Body of pancreas (tissue), 4 donors: Measurements from ENCODE around the gene PTGER3. TPM values are rescaled to one million over a fixed set of nuclear protein-coding genes. Genes with fewer than 3 reads are reported as not detected.

Experiments
- ATAC-seq: fragments of 150-250 bp; one replicate; pipeline ENCODE4 v1.9.1; 2016
- DNase-seq, 4 donors: peaks; one replicate each; pipeline ENCODE4 v3.0.0-alpha.2; 2019
- H3K27ac ChIP-seq, 4 donors: fragments of 200-600 bp; sonication (generic); 1 replicate in 3 of 4; 2 replicates in 1 of 4; pipeline versions ENCODE4 v1.5.1 to v1.6.1; 2016 to 2019; ENCODE audit warnings: mild to moderate bottlenecking in 1 of 4, mixed read lengths in 1 of 4, moderate library complexity in 1 of 4
- H3K27me3 ChIP-seq, 2 donors: fragments of 200-600 bp; sonication (generic); one replicate each; pipeline ENCODE4 v1.6.0; 2016; ENCODE audit warnings: mild to moderate bottlenecking in 1 of 2
- H3K36me3 ChIP-seq, 2 donors: fragments of 200-600 bp; sonication (generic); replicated peaks in 1 of 2; 2 replicates each; pipeline ENCODE4 v1.5.1; 2016; ENCODE audit warnings: low read depth in 2 of 2; ENCODE audit not compliant: insufficient read depth in 1 of 2
- H3K4me1 ChIP-seq: fragments of 200-600 bp; sonication (generic); one replicate; pipeline ENCODE4 v1.6.0; 2016
- H3K4me3 ChIP-seq, 2 donors: fragments of 200-600 bp; sonication (generic); 1 replicate in 1 of 2; 2 replicates in 1 of 2; pipeline ENCODE4 v1.5.1; 2016 to 2019
- H3K9me3 ChIP-seq, 3 donors: fragments of 200-600 bp; sonication (generic); 1 replicate in 2 of 3; 2 replicates in 1 of 3; pipeline ENCODE4 v1.5.1; 2016
- POLR2A ChIP-seq, 3 donors: fragments of 450-650 bp; IDR thresholded peaks; one replicate each; pipeline ENCODE4 v1.6.1; 2016; ENCODE audit warnings: antibody characterized with exemption in 3 of 3, mild to moderate bottlenecking in 2 of 3
- WGBS, 2 donors: methylation state at CpG; one replicate each; pipeline ENCODE4 v1.1.5; 2017; 5-methylcytosine and 5-hydroxymethylcytosine counted together
- intact Hi-C: fragments of 100-400 bp; cut with DNase I; formaldehyde crosslinking; loops from one replicate; pipeline ENCODE4 v1.15.1; 2023
- total RNA-seq, 2 donors: library from RNA; depleted of rRNA; stranded (reverse); fragments of >200 nt; gene quantifications; one replicate each; pipeline ENCODE4 v1.1.0, GENCODE V29; 2016
- TF ChIP-seq, protein P1 (sequence below), 7 experiments: fragments of 450-650 bp in 4 of 7; fragments of 200-600 bp in 3 of 7; sonication (generic) in 3 of 7; IDR thresholded peaks; one replicate each; pipeline ENCODE4 v1.5.1; 2016 to 2019; ENCODE audit warnings: antibody characterized with exemption in 7 of 7

The PTGER3 gene
- total RNA-seq, 2 donors from 2014 or later: 15.0 to 65.3 TPM

- DNase-seq (no peak), ATAC-seq (no peak)
- Histone ChIP-seq H3K9me3 (no peaks in the 10 kb centered on the region), H3K27ac (no peak overlapping the region), H3K27me3 (no peaks in the 10 kb centered on the region), H3K36me3 (no peaks in the 10 kb centered on the region), H3K4me3 (no peak overlapping the region), H3K4me1 (peaks cover 11% of the 10 kb centered on the region)
- 90 to 93% methylated on average over 1 of the region's 1 CpG for WGBS, 2 donors
- intact Hi-C loops: no loop called here
- TF ChIP-seq POLR2A (IDR thresholded peaks at IDR 0.05): no peak
- TF ChIP-seq, protein P1, sequence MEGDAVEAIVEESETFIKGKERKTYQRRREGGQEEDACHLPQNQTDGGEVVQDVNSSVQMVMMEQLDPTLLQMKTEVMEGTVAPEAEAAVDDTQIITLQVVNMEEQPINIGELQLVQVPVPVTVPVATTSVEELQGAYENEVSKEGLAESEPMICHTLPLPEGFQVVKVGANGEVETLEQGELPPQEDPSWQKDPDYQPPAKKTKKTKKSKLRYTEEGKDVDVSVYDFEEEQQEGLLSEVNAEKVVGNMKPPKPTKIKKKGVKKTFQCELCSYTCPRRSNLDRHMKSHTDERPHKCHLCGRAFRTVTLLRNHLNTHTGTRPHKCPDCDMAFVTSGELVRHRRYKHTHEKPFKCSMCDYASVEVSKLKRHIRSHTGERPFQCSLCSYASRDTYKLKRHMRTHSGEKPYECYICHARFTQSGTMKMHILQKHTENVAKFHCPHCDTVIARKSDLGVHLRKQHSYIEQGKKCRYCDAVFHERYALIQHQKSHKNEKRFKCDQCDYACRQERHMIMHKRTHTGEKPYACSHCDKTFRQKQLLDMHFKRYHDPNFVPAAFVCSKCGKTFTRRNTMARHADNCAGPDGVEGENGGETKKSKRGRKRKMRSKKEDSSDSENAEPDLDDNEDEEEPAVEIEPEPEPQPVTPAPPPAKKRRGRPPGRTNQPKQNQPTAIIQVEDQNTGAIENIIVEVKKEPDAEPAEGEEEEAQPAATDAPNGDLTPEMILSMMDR (IDR thresholded peaks at IDR 0.05): no peak
Observed at GRCh38 chr1:70997793-70998192, 49.8 kb downstream of the PTGER3 start.

- Histone ChIP-seq H3K9me3 (no peaks in the 10 kb centered on the region), H3K4me1 (peaks cover 16% of the 10 kb centered on the region), H3K27me3 (no peaks in the 10 kb centered on the region), H3K4me3 (no peak overlapping the region), H3K36me3 (no peaks in the 10 kb centered on the region), H3K27ac (no peak overlapping the region)
- intact Hi-C loops: no loop called here
- ATAC-seq: no peak
- 94 to 95% methylated on average over 1 of the region's 1 CpG for WGBS, 2 donors
- no peak for TF ChIP-seq POLR2A (IDR thresholded peaks at IDR 0.05)
- TF ChIP-seq, protein P1 (IDR thresholded peaks at IDR 0.05): no peak
- no peak for DNase-seq
Observed at GRCh38 chr1:70994753-70995268, 52.8 kb downstream of the PTGER3 start.

DNA sequence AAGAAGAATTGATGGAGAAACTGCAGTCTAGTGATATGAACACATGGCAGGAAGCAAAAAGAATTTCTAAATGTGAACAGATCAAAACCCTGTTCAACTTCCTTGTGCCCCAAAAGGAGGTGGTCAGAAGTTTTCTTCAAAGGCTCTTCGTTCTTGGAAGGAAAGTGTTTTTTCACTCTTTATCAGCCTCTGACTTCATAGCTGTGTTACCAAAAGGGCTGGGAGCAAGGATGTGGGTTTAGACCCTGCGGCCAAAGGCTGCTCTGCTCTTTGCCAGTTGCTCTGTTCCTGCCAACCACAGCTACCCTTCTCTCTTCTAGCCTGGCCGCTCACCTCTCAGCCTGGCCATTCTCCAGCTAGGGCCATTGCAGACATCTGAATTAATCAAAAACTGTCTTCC lies 53.8 kb downstream of the PTGER3 start:
- H3K36me3 ChIP-seq: no peaks in the 10 kb centered on the region
- no peak overlapping the region for H3K4me3 ChIP-seq
- TF ChIP-seq, protein P1 (IDR thresholded peaks at IDR 0.05): no peak
- TF ChIP-seq POLR2A (IDR thresholded peaks at IDR 0.05): no peak
- no peak overlapping the region for H3K27ac ChIP-seq
- 80 to 81% methylated on average over 3 of the region's 3 CpGs for WGBS, 2 donors
- no peak for DNase-seq
- no peaks in the 10 kb centered on the region for H3K9me3 ChIP-seq
- peaks cover 12% of the 10 kb centered on the region for H3K4me1 ChIP-seq
- no peak for ATAC-seq
- no peaks in the 10 kb centered on the region for H3K27me3 ChIP-seq
- intact Hi-C loops: no loop called here

DNA sequence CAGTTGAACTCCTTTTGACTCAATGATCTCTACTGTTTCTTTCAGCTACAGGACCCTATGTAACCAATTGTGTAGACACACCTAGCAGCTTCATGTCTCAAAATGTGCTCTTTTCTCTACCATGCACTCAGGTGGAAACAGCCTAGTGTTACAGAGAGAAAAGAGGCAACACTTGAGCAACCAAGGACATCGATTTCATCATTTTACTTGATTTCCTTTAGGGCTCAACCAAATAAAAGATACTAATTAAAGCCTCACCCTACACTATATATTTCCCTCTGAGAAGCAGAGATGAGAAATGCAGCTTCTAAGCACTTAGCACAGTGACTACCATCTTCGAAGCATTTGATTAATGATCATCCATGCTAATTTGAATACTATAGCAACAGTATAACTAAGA lies 55.1 kb downstream of the PTGER3 start:
- H3K4me3 ChIP-seq: no peak overlapping the region
- H3K36me3 ChIP-seq: no peaks in the 10 kb centered on the region
- no peaks in the 10 kb centered on the region for H3K27me3 ChIP-seq
- intact Hi-C loops: no loop called here
- ATAC-seq: no peak
- peaks cover 12% of the 10 kb centered on the region for H3K4me1 ChIP-seq
- no peak for TF ChIP-seq POLR2A (IDR thresholded peaks at IDR 0.05)
- TF ChIP-seq, protein P1 (IDR thresholded peaks at IDR 0.05): no peak
- H3K9me3 ChIP-seq: no peaks in the 10 kb centered on the region
- 87 to 92% methylated on average over 2 of the region's 2 CpGs for WGBS, 2 donors
- no peak for DNase-seq
- no peak overlapping the region for H3K27ac ChIP-seq
